Measurements from ENCODE around the gene SEL1L.
A peak's percentile ranks its signal among the peaks of the same experiment; 100 is the strongest.
"Not testable (repeated sequence)": the region's sequence is repeated elsewhere in the genome, so short reads cannot be mapped to it uniquely, and the experiment has no call there.

Gene SEL1L

GRCh38 chr14:81441626-81442134 lies 92.0 kb downstream of the SEL1L start:
- no peak for DNase-seq

GRCh38 chr14:81440041-81440440 lies 93.6 kb downstream of the SEL1L start:
- DNase-seq, result no peak

- DNase-seq, result no peak
These were observed 96.4 kb downstream of the SEL1L start for GRCh38 chr14:81437244-81437643.

GRCh38 chr14:81436296-81437138 lies 97.1 kb downstream of the SEL1L start:
- DNase-seq, result peak; percentile 42

- peak; percentile 30 for DNase-seq
These were observed 98.0 kb downstream of the SEL1L start for GRCh38 chr14:81435391-81436295.

- DNase-seq, result no peak
These were observed 98.6 kb downstream of the SEL1L start for GRCh38 chr14:81435048-81435390.

- no peak for DNase-seq
These were observed 99.4 kb downstream of the SEL1L start for GRCh38 chr14:81434230-81434629.

GRCh38 chr14:81433378-81433777 lies 100.3 kb downstream of the SEL1L start:
- no peak for DNase-seq

- no peak for DNase-seq
These were observed 101.4 kb downstream of the SEL1L start for GRCh38 chr14:81432219-81432661.

- no peak for DNase-seq
These were observed 103.4 kb downstream of the SEL1L start for GRCh38 chr14:81430235-81430634.

GRCh38 chr14:81429749-81430148 lies 103.9 kb downstream of the SEL1L start:
- DNase-seq, result not testable (repeated sequence)

GRCh38 chr14:81429028-81429427 lies 104.6 kb downstream of the SEL1L start:
- DNase-seq, result no peak

- no peak for DNase-seq
These were observed 106.2 kb downstream of the SEL1L start for GRCh38 chr14:81427348-81428058.

- DNase-seq, result no peak
These were observed 110.1 kb downstream of the SEL1L start for GRCh38 chr14:81423504-81423903.
